ENCODE measurements around the gene ENOX1. TPM values are rescaled to one million over a fixed set of nuclear protein-coding genes. Genes with fewer than 3 reads are reported as not detected.

ENOX1 gene
- polyA plus RNA-seq, 3 donors = 0.04 TPM; not detected in 2

GRCh38 chr13:43205416-43205815, 581.4 kb downstream of the ENOX1 start:
- Histone ChIP-seq H3K4me1 (ENCODE audit: control insufficient read depth in 1 of 2, insufficient read depth in 2 of 2, low read length in 2 of 2) (no peaks in the 10 kb centered on the region), H3K9me3 (replicated peaks in 1 of 2; ENCODE audit: control insufficient read depth in 1 of 2, insufficient read depth in 1 of 2, low read length in 2 of 2) (peaks cover 0 to 5% of the 10 kb centered on the region in 2 donors), H3K79me2 (ENCODE audit: insufficient read depth, low read length) (no peaks in the 10 kb centered on the region), H2AFZ (ENCODE audit: insufficient read depth, low read depth, low read length, poor library complexity, severe bottlenecking) (no peak overlapping the region), H3K4me2 (replicated peaks; ENCODE audit: extremely low read depth, low read length, poor library complexity, severe bottlenecking) (no peak overlapping the region), H3K27ac (ENCODE audit: low read depth in 1 of 2, low read length in 2 of 2) (no peak overlapping the region), H3K27me3 (ENCODE audit: control insufficient read depth in 2 of 2, insufficient read depth in 2 of 2, low read length in 2 of 2) (no peaks in the 10 kb centered on the region), H3K4me3 (replicated peaks in 1 of 3; ENCODE audit: low read depth in 2 of 3, low read length in 3 of 3) (no peak overlapping the region), H3K9ac (ENCODE audit: insufficient read depth, low read length, poor library complexity, severe bottlenecking) (no peak overlapping the region), H4K20me1 (ENCODE audit: insufficient read depth, low read length) (no peaks in the 10 kb centered on the region), H3K36me3 (replicated peaks in 1 of 2; ENCODE audit: control insufficient read depth in 1 of 2, insufficient read depth in 2 of 2, low read length in 2 of 2) (no peaks in the 10 kb centered on the region)
- Mint-ChIP-seq H3K27ac (no peak overlapping the region), H3K27me3 (ENCODE audit: low read depth in 3 of 3) (no peaks in the 10 kb centered on the region), H3K9me3 (peaks cover 0 to 14% (median 4%) of the 10 kb centered on the region in 7 donors), H3K4me3 (no peak overlapping the region), H3K36me3 (no peaks in the 10 kb centered on the region), H3K4me1 (no peaks in the 10 kb centered on the region)
- intact Hi-C loops (cut with micrococcal nuclease) = no loop called here
- WGBS (ENCODE audit: insufficient coverage) = 100% methylated on average over 1 of the region's 4 CpGs
- no peak for DNase-seq
- TF ChIP-seq, protein P1, sequence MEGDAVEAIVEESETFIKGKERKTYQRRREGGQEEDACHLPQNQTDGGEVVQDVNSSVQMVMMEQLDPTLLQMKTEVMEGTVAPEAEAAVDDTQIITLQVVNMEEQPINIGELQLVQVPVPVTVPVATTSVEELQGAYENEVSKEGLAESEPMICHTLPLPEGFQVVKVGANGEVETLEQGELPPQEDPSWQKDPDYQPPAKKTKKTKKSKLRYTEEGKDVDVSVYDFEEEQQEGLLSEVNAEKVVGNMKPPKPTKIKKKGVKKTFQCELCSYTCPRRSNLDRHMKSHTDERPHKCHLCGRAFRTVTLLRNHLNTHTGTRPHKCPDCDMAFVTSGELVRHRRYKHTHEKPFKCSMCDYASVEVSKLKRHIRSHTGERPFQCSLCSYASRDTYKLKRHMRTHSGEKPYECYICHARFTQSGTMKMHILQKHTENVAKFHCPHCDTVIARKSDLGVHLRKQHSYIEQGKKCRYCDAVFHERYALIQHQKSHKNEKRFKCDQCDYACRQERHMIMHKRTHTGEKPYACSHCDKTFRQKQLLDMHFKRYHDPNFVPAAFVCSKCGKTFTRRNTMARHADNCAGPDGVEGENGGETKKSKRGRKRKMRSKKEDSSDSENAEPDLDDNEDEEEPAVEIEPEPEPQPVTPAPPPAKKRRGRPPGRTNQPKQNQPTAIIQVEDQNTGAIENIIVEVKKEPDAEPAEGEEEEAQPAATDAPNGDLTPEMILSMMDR (IDR thresholded peaks at IDR 0.05) = no peak

DNA sequence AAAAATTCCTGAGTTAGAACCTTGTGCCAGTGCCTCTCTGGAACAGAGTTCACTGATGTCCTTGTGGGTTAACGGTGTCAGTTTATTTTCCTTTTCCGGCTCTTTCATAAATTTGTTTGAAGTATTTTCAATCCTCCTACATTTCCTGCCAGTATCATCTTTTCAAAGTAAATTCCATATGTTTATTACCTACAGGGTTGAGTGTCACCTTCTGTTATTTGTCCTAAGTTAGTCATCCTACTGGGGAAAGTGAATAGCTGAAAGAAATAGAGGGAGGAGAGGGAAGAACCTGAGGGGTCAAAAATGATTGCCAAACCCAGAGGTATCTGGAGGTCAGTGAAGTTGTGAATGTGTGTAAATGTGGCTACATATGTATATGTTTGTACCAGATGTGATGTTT, 582.2 kb downstream of the ENOX1 start:
- H3K4me1 Mint-ChIP-seq = no peaks in the 10 kb centered on the region
- whole genome bisulfite sequencing (ENCODE audit: insufficient coverage) = no CpG with 5 or more reads among the region's 2 CpGs

More for the DNA sequence above, 582.2 kb downstream of the ENOX1 start:
- Mint-ChIP-seq H3K27ac (no peak overlapping the region), H3K36me3 (no peaks in the 10 kb centered on the region), H3K4me3 (no peak overlapping the region), H3K9me3 (peaks cover 0 to 14% (median 4%) of the 10 kb centered on the region in 7 donors), H3K27me3 (ENCODE audit: low read depth in 3 of 3) (no peaks in the 10 kb centered on the region)
- Histone ChIP-seq H3K4me1 (ENCODE audit: control insufficient read depth in 1 of 2, insufficient read depth in 2 of 2, low read length in 2 of 2) (no peaks in the 10 kb centered on the region), H3K9ac (ENCODE audit: insufficient read depth, low read length, poor library complexity, severe bottlenecking) (no peak overlapping the region), H3K4me2 (replicated peaks; ENCODE audit: extremely low read depth, low read length, poor library complexity, severe bottlenecking) (no peak overlapping the region), H3K27me3 (ENCODE audit: control insufficient read depth in 2 of 2, insufficient read depth in 2 of 2, low read length in 2 of 2) (no peaks in the 10 kb centered on the region), H3K36me3 (replicated peaks in 1 of 2; ENCODE audit: control insufficient read depth in 1 of 2, insufficient read depth in 2 of 2, low read length in 2 of 2) (no peaks in the 10 kb centered on the region), H3K79me2 (ENCODE audit: insufficient read depth, low read length) (no peaks in the 10 kb centered on the region), H3K9me3 (replicated peaks in 1 of 2; ENCODE audit: control insufficient read depth in 1 of 2, insufficient read depth in 1 of 2, low read length in 2 of 2) (peaks cover 0 to 5% of the 10 kb centered on the region in 2 donors), H3K4me3 (replicated peaks in 1 of 3; ENCODE audit: low read depth in 2 of 3, low read length in 3 of 3) (no peak overlapping the region), H3K27ac (ENCODE audit: low read depth in 1 of 2, low read length in 2 of 2) (no peak overlapping the region), H4K20me1 (ENCODE audit: insufficient read depth, low read length) (no peaks in the 10 kb centered on the region), H2AFZ (ENCODE audit: insufficient read depth, low read depth, low read length, poor library complexity, severe bottlenecking) (no peak overlapping the region)
- TF ChIP-seq, protein P1 (IDR thresholded peaks at IDR 0.05) = no peak
- no peak for DNase-seq
- intact Hi-C loops (cut with micrococcal nuclease) = no loop called here
